A549 treated with DMSO at 1 μM for 4 hours (cell line): Measurements from ENCODE around the gene IL21R. TPM values are rescaled to one million over a fixed set of nuclear protein-coding genes. Genes with fewer than 3 reads are reported as not detected.

ENCODE experiments used
- total RNA-seq: library from RNA; stranded (reverse); fragments of 200-300 nt; extraction: Qiagen RNA extraction; gene quantifications from 5 replicates; pipeline ENCODE4 v1.2.3, GENCODE V29; 2022; ENCODE audit warnings: low read depth

IL21R gene
- total RNA-seq = 0.03 to 0.22 TPM (median 0.03 TPM) in 3 of 5 replicates, not detected in the others

GRCh38 chr16:27401768-27402568 lies at the start of gene IL21R:
Gene IL21R, plus strand, starts transcription at chr16:27402174. Its CDS starts 27,898 bp downstream, at chr16:27430072.

Other genes with a start within 250 kb of the IL21R start
- 2.1 to 3.0 TPM (median 2.6 TPM) in 5 replicates for gene KDM8, start 198.6 kb upstream of the IL21R start, total RNA-seq
- gene NSMCE1, start 133.4 kb upstream of the IL21R start, total RNA-seq = 55.9 to 59.8 TPM (median 58.4 TPM) in 5 replicates
- gene IL4R, start 88.2 kb upstream of the IL21R start, total RNA-seq = 42.8 to 49.0 TPM (median 43.1 TPM) in 5 replicates
- gene GTF3C1, start 147.7 kb downstream of the IL21R start, total RNA-seq = 65.1 to 87.4 TPM (median 79.8 TPM) in 5 replicates
- 12.5 to 14.5 TPM (median 13.3 TPM) in 5 replicates for gene KATNIP, start 148.0 kb downstream of the IL21R start, total RNA-seq